ENCODE measurements around the gene RUBCN.

The RUBCN gene

DNA sequence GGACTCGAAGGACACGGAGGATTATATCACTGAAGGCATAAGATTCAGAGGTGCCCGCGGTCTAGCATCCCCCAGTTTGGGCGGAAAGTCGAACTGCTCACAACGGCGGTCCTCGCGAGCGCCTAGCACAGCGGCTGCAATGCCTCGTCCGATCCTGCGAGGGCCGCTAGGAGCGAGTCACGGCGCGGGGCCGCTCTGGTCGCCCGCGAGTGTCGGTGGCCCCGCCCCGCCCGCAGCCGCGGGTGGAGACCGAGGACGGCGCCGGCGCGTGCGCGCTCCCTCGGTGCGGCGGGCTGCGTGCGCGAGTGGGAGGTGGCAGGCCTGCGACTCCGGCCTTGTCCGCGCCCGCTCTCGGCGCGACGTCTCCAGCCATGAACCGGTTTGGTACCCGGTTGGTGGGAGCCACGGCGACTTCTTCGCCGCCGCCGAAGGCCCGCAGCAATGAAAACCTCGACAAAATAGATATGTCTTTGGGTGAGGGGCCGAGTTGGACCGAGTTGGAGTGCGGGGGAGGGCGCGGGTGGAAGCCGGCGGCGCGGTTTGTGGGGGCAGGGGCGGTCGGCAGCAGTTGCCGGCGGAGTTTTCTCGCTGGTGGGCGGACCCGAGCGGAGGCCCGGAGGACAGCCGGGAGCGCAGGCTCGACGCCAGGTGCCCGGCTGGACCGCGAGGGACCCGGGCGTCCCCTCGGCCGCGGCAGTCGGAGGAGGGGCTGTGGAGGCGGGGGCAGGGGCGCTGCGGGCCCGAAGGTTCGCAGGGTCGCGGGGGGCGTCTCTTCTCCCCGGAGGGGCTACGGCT is 13.1 kb upstream of the RUBCN start, which contains the start of gene FYTTD1:
Gene FYTTD1, plus strand, starts transcription at position 283 of the 795 bp plus-strand sequence. Its CDS starts 89 bp downstream, at position 372.
- peaks cover 6% of the 10 kb centered on the region for H3K27me3 Mint-ChIP-seq (ENCODE audit: low read depth, poor library complexity)
- H3K36me3 Mint-ChIP-seq (ENCODE audit: low read depth): no peaks in the 10 kb centered on the region
- H3K4me1 Mint-ChIP-seq: peaks cover 23% of the 10 kb centered on the region
- TF ChIP-seq, protein P1, sequence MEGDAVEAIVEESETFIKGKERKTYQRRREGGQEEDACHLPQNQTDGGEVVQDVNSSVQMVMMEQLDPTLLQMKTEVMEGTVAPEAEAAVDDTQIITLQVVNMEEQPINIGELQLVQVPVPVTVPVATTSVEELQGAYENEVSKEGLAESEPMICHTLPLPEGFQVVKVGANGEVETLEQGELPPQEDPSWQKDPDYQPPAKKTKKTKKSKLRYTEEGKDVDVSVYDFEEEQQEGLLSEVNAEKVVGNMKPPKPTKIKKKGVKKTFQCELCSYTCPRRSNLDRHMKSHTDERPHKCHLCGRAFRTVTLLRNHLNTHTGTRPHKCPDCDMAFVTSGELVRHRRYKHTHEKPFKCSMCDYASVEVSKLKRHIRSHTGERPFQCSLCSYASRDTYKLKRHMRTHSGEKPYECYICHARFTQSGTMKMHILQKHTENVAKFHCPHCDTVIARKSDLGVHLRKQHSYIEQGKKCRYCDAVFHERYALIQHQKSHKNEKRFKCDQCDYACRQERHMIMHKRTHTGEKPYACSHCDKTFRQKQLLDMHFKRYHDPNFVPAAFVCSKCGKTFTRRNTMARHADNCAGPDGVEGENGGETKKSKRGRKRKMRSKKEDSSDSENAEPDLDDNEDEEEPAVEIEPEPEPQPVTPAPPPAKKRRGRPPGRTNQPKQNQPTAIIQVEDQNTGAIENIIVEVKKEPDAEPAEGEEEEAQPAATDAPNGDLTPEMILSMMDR (IDR thresholded peaks at IDR 0.05): peak; percentile 6
- H3K9me3 Mint-ChIP-seq: no peaks in the 10 kb centered on the region
- peak within 1 kb of the TSS; percentile 99 for H3K4me3 Mint-ChIP-seq
- DNase-seq: peak; percentile 86
- H3K27ac Mint-ChIP-seq: peak within 1 kb of the TSS; percentile 86

DNA sequence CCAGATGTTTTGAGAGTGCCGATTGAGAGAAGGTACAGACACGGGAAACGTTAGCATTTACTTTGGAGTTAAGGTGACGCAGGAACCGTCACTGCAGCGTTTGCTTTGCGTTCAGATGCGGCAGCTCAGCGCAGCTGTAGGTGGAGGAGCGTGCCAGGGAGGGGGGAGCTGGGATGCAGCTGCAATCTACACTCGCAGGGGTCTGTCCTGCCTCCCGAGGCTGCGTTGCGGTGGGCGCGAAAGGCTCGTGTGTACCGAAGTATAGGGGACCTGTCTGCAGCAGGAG is 12.6 kb upstream of the RUBCN start:
- DNase-seq: no peak
- Mint-ChIP-seq H3K36me3 (ENCODE audit: low read depth) (no peaks in the 10 kb centered on the region), H3K4me3 (peak overlapping the region; percentile 90), H3K9me3 (no peaks in the 10 kb centered on the region), H3K27me3 (ENCODE audit: low read depth, poor library complexity) (peaks cover 6% of the 10 kb centered on the region), H3K27ac (peak overlapping the region; percentile 86), H3K4me1 (peaks cover 23% of the 10 kb centered on the region)
- TF ChIP-seq, protein P1 (IDR thresholded peaks at IDR 0.05): no peak

GRCh38 chr3:197748597-197749314 is 12.1 kb upstream of the RUBCN start:
- peaks cover 6% of the 10 kb centered on the region for H3K27me3 Mint-ChIP-seq (ENCODE audit: low read depth, poor library complexity)
- H3K4me1 Mint-ChIP-seq: peaks cover 23% of the 10 kb centered on the region
- no peaks in the 10 kb centered on the region for H3K36me3 Mint-ChIP-seq (ENCODE audit: low read depth)
- H3K9me3 Mint-ChIP-seq: no peaks in the 10 kb centered on the region
- peak overlapping the region; percentile 86 for H3K27ac Mint-ChIP-seq
- peak overlapping the region; percentile 90 for H3K4me3 Mint-ChIP-seq
- DNase-seq: no peak
- TF ChIP-seq, protein P1 (IDR thresholded peaks at IDR 0.05): no peak

- Mint-ChIP-seq H3K27me3 (ENCODE audit: low read depth, poor library complexity) (peaks cover 6% of the 10 kb centered on the region), H3K27ac (no peak overlapping the region), H3K36me3 (ENCODE audit: low read depth) (no peaks in the 10 kb centered on the region), H3K4me3 (no peak overlapping the region), H3K4me1 (peaks cover 19% of the 10 kb centered on the region), H3K9me3 (no peaks in the 10 kb centered on the region)
- DNase-seq: no peak
- TF ChIP-seq, protein P1 (IDR thresholded peaks at IDR 0.05): no peak
Measured at GRCh38 chr3:197746801-197747237, 10.1 kb upstream of the RUBCN start.

DNA sequence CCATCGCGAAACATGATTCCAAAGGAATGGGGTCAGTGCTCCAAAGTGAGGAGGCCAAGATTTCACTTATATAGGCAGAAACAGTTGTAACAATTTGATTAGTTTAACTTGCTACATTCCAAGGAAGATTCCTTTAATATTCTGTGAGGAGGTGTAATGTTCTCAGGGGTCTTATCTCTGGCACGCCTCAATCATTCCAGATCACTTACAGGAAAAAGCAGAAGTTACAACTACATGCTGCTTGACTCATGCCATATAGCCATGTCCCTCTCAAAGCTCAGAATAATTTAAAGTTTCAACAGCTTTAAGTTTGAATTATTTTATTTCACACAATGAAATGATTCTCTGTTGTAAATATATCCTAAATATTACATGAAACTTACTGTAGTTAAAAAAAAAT is 9.5 kb upstream of the RUBCN start:
- no peak for DNase-seq
- TF ChIP-seq, protein P1 (IDR thresholded peaks at IDR 0.05): no peak
- H3K27ac Mint-ChIP-seq: no peak overlapping the region

More for the DNA sequence above, 9.5 kb upstream of the RUBCN start:
- H3K36me3 Mint-ChIP-seq (ENCODE audit: low read depth): no peaks in the 10 kb centered on the region
- no peaks in the 10 kb centered on the region for H3K9me3 Mint-ChIP-seq
- peaks cover 14% of the 10 kb centered on the region for H3K4me1 Mint-ChIP-seq
- H3K4me3 Mint-ChIP-seq: no peak overlapping the region
- peaks cover 6% of the 10 kb centered on the region for H3K27me3 Mint-ChIP-seq (ENCODE audit: low read depth, poor library complexity)

Measured in nephron progenitor cell (in vitro differentiated cells).